Measurements from ENCODE around the gene DBP. TPM values are rescaled to one million over a fixed set of nuclear protein-coding genes. Genes with fewer than 3 reads are reported as not detected.

The DBP gene
- polyA plus RNA-seq, 2 donors = 8.9 to 13.3 TPM

- H3K27ac ChIP-seq (ENCODE audit: low read depth in 2 of 2, low read length in 1 of 2) = peak overlapping the region; percentile 59 to 66
- H3K4me1 ChIP-seq (ENCODE audit: control insufficient read depth in 2 of 2, insufficient read depth in 2 of 2, low read length in 1 of 2) = peaks cover 0 to 21% of the 10 kb centered on the region in 2 donors
- H3K36me3 ChIP-seq (ENCODE audit: control insufficient read depth in 2 of 2, insufficient read depth in 2 of 2, low read length in 1 of 2) = peaks cover 0 to 9% of the 10 kb centered on the region in 2 donors
- no peaks in the 10 kb centered on the region for H3K27me3 ChIP-seq (ENCODE audit: control insufficient read depth in 1 of 2, insufficient read depth in 2 of 2, low read length in 2 of 2)
- H3K4me3 ChIP-seq (ENCODE audit: low read depth in 1 of 2, low read length in 2 of 2) = no peak overlapping the region
- 50 to 61% methylated on average over 41 to 47 of the region's 47 CpGs for WGBS, 2 donors
- H3K9me3 ChIP-seq (ENCODE audit: control insufficient read depth in 2 of 2, insufficient read depth in 1 of 2, low read depth in 1 of 2, low read length in 1 of 2) = no peaks in the 10 kb centered on the region
Measured at GRCh38 chr19:48630296-48631063, 6.7 kb downstream of the DBP start.

- H3K4me3 ChIP-seq (ENCODE audit: low read depth in 1 of 2, low read length in 2 of 2) = no peak overlapping the region
- 58 to 66% methylated on average over 48 of the region's 48 CpGs for WGBS, 2 donors
- H3K4me1 ChIP-seq (ENCODE audit: control insufficient read depth in 2 of 2, insufficient read depth in 2 of 2, low read length in 1 of 2) = peaks cover 0 to 19% of the 10 kb centered on the region in 2 donors
- H3K27ac ChIP-seq (ENCODE audit: low read depth in 2 of 2, low read length in 1 of 2) = peak overlapping the region; percentile 22 to 66
- no peaks in the 10 kb centered on the region for H3K27me3 ChIP-seq (ENCODE audit: control insufficient read depth in 1 of 2, insufficient read depth in 2 of 2, low read length in 2 of 2)
- no peaks in the 10 kb centered on the region for H3K9me3 ChIP-seq (ENCODE audit: control insufficient read depth in 2 of 2, insufficient read depth in 1 of 2, low read depth in 1 of 2, low read length in 1 of 2)
- peaks cover 0 to 9% of the 10 kb centered on the region in 2 donors for H3K36me3 ChIP-seq (ENCODE audit: control insufficient read depth in 2 of 2, insufficient read depth in 2 of 2, low read length in 1 of 2)
Measured at GRCh38 chr19:48629599-48630295, 7.4 kb downstream of the DBP start.

GRCh38 chr19:48629297-48629598 lies 7.9 kb downstream of the DBP start:
- Histone ChIP-seq H3K27me3 (ENCODE audit: control insufficient read depth in 1 of 2, insufficient read depth in 2 of 2, low read length in 2 of 2) (no peaks in the 10 kb centered on the region), H3K4me1 (ENCODE audit: control insufficient read depth in 2 of 2, insufficient read depth in 2 of 2, low read length in 1 of 2) (peaks cover 0 to 18% of the 10 kb centered on the region in 2 donors), H3K36me3 (ENCODE audit: control insufficient read depth in 2 of 2, insufficient read depth in 2 of 2, low read length in 1 of 2) (peaks cover 0 to 9% of the 10 kb centered on the region in 2 donors), H3K9me3 (ENCODE audit: control insufficient read depth in 2 of 2, insufficient read depth in 1 of 2, low read depth in 1 of 2, low read length in 1 of 2) (no peaks in the 10 kb centered on the region), H3K4me3 (ENCODE audit: low read depth in 1 of 2, low read length in 2 of 2) (no peak overlapping the region), H3K27ac (ENCODE audit: low read depth in 2 of 2, low read length in 1 of 2) (peak overlapping the region in 1 of 2 donors; percentile 8)
- 93% methylated on average over 22 of the region's 22 CpGs for WGBS, 2 donors

DNA sequence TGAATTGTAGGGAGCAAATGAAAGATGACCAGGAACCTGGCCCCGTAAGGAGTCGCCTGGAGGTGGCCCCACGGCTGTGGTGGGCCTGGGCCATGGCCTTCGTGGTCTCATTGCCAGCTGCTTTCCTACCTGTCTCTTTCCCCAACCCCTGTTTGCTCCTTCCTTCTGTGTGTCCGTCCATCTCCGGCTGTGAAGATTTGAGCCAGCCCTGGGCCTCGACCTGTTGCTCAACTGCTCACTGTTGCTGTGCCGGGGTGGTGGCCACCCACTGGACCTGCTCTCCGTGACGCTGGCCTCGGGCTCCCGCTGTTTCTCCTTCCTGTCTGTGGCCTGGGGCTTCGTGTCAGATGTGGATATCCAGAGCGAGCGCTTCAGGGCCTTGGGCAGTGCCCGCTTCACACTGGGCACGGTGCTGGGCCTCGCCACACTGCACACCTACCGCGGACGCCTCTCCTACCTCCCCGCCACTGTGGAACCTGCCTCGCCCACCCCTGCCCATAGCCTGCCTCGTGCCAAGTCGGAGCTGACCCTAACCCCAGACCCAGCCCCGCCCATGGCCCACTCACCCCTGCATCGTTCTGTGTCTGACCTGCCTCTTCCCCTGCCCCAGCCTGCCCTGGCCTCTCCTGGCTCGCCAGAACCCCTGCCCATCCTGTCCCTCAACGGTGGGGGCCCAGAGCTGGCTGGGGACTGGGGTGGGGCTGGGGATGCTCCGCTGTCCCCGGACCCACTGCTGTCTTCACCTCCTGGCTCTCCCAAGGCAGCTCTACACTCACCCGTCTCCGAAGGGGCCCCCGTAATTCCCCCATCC lies 8.5 kb downstream of the DBP start:
- Histone ChIP-seq H3K4me1 (ENCODE audit: control insufficient read depth in 2 of 2, insufficient read depth in 2 of 2, low read length in 1 of 2) (peaks cover 0 to 15% of the 10 kb centered on the region in 2 donors), H3K9me3 (ENCODE audit: control insufficient read depth in 2 of 2, insufficient read depth in 1 of 2, low read depth in 1 of 2, low read length in 1 of 2) (no peaks in the 10 kb centered on the region), H3K36me3 (ENCODE audit: control insufficient read depth in 2 of 2, insufficient read depth in 2 of 2, low read length in 1 of 2) (peaks cover 0 to 9% of the 10 kb centered on the region in 2 donors), H3K27ac (ENCODE audit: low read depth in 2 of 2, low read length in 1 of 2) (peak overlapping the region; percentile 8 to 56), H3K27me3 (ENCODE audit: control insufficient read depth in 1 of 2, insufficient read depth in 2 of 2, low read length in 2 of 2) (no peaks in the 10 kb centered on the region), H3K4me3 (ENCODE audit: low read depth in 1 of 2, low read length in 2 of 2) (no peak overlapping the region)
- 74 to 80% methylated on average over 34 of the region's 34 CpGs for WGBS, 2 donors

DNA sequence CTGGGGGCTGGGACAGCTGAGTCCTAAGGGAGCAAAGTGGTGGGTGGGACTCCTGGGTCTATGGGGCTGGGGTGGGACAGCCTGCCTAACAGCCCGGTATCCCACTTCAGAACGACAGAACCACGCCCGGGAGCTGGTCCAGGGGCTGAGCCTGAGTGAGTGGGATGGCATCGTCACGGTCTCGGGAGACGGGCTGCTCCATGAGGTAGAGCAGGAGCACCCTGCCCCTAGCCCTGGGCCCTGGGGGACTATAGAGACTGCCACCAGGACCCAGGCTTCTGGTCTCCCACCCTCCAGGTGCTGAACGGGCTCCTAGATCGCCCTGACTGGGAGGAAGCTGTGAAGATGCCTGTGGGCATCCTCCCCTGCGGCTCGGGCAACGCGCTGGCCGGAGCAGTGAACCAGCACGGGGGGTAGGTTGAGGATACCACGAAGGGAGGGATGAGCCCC lies 9.3 kb downstream of the DBP start:
- no peaks in the 10 kb centered on the region for H3K27me3 ChIP-seq (ENCODE audit: control insufficient read depth in 1 of 2, insufficient read depth in 2 of 2, low read length in 2 of 2)
- 76 to 86% methylated on average over 16 to 17 of the region's 17 CpGs for WGBS, 2 donors
- peak overlapping the region in 1 of 2 donors; percentile 42 for H3K27ac ChIP-seq (ENCODE audit: low read depth in 2 of 2, low read length in 1 of 2)
- no peaks in the 10 kb centered on the region for H3K9me3 ChIP-seq (ENCODE audit: control insufficient read depth in 2 of 2, insufficient read depth in 1 of 2, low read depth in 1 of 2, low read length in 1 of 2)
- peaks cover 0 to 9% of the 10 kb centered on the region in 2 donors for H3K36me3 ChIP-seq (ENCODE audit: control insufficient read depth in 2 of 2, insufficient read depth in 2 of 2, low read length in 1 of 2)
- H3K4me1 ChIP-seq (ENCODE audit: control insufficient read depth in 2 of 2, insufficient read depth in 2 of 2, low read length in 1 of 2) = peaks cover 0 to 14% of the 10 kb centered on the region in 2 donors
- no peak overlapping the region for H3K4me3 ChIP-seq (ENCODE audit: low read depth in 1 of 2, low read length in 2 of 2)

DNA sequence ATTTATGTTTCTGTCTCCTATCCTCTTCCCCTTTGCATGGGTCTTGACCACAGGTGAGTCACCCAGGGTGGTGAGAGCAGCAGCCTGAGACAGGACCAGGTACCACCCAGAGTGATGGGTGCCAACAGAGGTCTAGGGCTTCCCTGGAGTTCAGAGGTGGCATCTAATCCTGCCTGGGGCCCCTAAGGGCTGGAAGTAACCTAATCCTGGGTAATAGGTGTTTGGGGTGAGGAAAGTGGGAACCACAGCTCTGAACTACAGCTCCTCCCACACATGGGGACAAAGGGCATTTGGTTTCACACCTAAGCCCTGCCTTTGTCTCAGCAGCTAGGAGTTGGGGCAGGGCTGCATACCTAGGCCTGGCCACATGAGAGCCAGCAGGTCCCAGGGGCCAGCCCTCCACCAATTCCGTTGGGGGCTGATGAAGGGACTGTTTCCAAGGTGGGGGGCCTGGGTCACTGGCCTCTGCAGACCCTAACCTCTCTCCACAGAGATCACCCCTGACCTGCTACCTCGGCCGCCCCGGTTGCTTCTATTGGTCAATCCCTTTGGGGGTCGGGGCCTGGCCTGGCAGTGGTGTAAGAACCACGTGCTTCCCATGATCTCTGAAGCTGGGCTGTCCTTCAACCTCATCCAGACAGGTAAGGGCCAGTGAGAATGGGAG lies 9.8 kb downstream of the DBP start:
- Histone ChIP-seq H3K27ac (ENCODE audit: low read depth in 2 of 2, low read length in 1 of 2) (peak overlapping the region; percentile 2 to 42), H3K4me3 (ENCODE audit: low read depth in 1 of 2, low read length in 2 of 2) (no peak overlapping the region), H3K4me1 (ENCODE audit: control insufficient read depth in 2 of 2, insufficient read depth in 2 of 2, low read length in 1 of 2) (peaks cover 0 to 14% of the 10 kb centered on the region in 2 donors), H3K36me3 (ENCODE audit: control insufficient read depth in 2 of 2, insufficient read depth in 2 of 2, low read length in 1 of 2) (peaks cover 0 to 9% of the 10 kb centered on the region in 2 donors), H3K27me3 (ENCODE audit: control insufficient read depth in 1 of 2, insufficient read depth in 2 of 2, low read length in 2 of 2) (no peaks in the 10 kb centered on the region), H3K9me3 (ENCODE audit: control insufficient read depth in 2 of 2, insufficient read depth in 1 of 2, low read depth in 1 of 2, low read length in 1 of 2) (no peaks in the 10 kb centered on the region)
- 76 to 77% methylated on average over 6 of the region's 6 CpGs for WGBS, 2 donors

GRCh38 chr19:48625891-48626327 lies 11.3 kb downstream of the DBP start:
- H3K4me3 ChIP-seq (ENCODE audit: low read depth in 1 of 2, low read length in 2 of 2) = no peak overlapping the region
- H3K27ac ChIP-seq (ENCODE audit: low read depth in 2 of 2, low read length in 1 of 2) = no peak overlapping the region

GRCh38 chr19:48624791-48625723 lies 12.1 kb downstream of the DBP start:
- H3K27ac ChIP-seq (ENCODE audit: low read depth in 2 of 2, low read length in 1 of 2) = peak overlapping the region; percentile 69 to 88
- 51% methylated on average over 24 of the region's 24 CpGs for WGBS, 2 donors
- peaks cover 0 to 17% of the 10 kb centered on the region in 2 donors for H3K4me1 ChIP-seq (ENCODE audit: control insufficient read depth in 2 of 2, insufficient read depth in 2 of 2, low read length in 1 of 2)
- H3K4me3 ChIP-seq (ENCODE audit: low read depth in 1 of 2, low read length in 2 of 2) = no peak overlapping the region
- peaks cover 0 to 6% of the 10 kb centered on the region in 2 donors for H3K36me3 ChIP-seq (ENCODE audit: control insufficient read depth in 2 of 2, insufficient read depth in 2 of 2, low read length in 1 of 2)
- H3K27me3 ChIP-seq (ENCODE audit: control insufficient read depth in 1 of 2, insufficient read depth in 2 of 2, low read length in 2 of 2) = no peaks in the 10 kb centered on the region
- no peaks in the 10 kb centered on the region for H3K9me3 ChIP-seq (ENCODE audit: control insufficient read depth in 2 of 2, insufficient read depth in 1 of 2, low read depth in 1 of 2, low read length in 1 of 2)

More at GRCh38 chr19:48625891-48626327, 11.3 kb downstream of the DBP start:
- 71 to 84% methylated on average over 28 to 30 of the region's 30 CpGs for WGBS, 2 donors
- Histone ChIP-seq H3K27me3 (ENCODE audit: control insufficient read depth in 1 of 2, insufficient read depth in 2 of 2, low read length in 2 of 2) (no peaks in the 10 kb centered on the region), H3K36me3 (ENCODE audit: control insufficient read depth in 2 of 2, insufficient read depth in 2 of 2, low read length in 1 of 2) (peaks cover 0 to 9% of the 10 kb centered on the region in 2 donors), H3K9me3 (ENCODE audit: control insufficient read depth in 2 of 2, insufficient read depth in 1 of 2, low read depth in 1 of 2, low read length in 1 of 2) (no peaks in the 10 kb centered on the region), H3K4me1 (ENCODE audit: control insufficient read depth in 2 of 2, insufficient read depth in 2 of 2, low read length in 1 of 2) (peaks cover 0 to 14% of the 10 kb centered on the region in 2 donors)

Measured in esophagus (tissue), 2 donors.